Measurements from ENCODE around the gene SAMD10. TPM values are rescaled to one million over a fixed set of nuclear protein-coding genes. Genes with fewer than 3 reads are reported as not detected.

The SAMD10 gene
- total RNA-seq, 2 donors from 2014 or later: 3.1 to 3.7 TPM

- TF ChIP-seq, protein P1, sequence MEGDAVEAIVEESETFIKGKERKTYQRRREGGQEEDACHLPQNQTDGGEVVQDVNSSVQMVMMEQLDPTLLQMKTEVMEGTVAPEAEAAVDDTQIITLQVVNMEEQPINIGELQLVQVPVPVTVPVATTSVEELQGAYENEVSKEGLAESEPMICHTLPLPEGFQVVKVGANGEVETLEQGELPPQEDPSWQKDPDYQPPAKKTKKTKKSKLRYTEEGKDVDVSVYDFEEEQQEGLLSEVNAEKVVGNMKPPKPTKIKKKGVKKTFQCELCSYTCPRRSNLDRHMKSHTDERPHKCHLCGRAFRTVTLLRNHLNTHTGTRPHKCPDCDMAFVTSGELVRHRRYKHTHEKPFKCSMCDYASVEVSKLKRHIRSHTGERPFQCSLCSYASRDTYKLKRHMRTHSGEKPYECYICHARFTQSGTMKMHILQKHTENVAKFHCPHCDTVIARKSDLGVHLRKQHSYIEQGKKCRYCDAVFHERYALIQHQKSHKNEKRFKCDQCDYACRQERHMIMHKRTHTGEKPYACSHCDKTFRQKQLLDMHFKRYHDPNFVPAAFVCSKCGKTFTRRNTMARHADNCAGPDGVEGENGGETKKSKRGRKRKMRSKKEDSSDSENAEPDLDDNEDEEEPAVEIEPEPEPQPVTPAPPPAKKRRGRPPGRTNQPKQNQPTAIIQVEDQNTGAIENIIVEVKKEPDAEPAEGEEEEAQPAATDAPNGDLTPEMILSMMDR (IDR thresholded peaks at IDR 0.05): no peak
- peaks cover 20% of the 10 kb centered on the region for H3K36me3 ChIP-seq
- no peak overlapping the region for H3K27ac ChIP-seq
- peaks cover 0 to 20% of the 10 kb centered on the region in 2 donors for H3K4me1 ChIP-seq
- no peaks in the 10 kb centered on the region for H3K27me3 ChIP-seq
- no peak for DNase-seq (ENCODE audit: low spot score)
- no peaks in the 10 kb centered on the region for H3K9me3 ChIP-seq
- no peak overlapping the region for H3K4me3 ChIP-seq
Measured at GRCh38 chr20:63967330-63968135, 11.9 kb downstream of the SAMD10 start.

GRCh38 chr20:63966944-63967322, 12.5 kb downstream of the SAMD10 start:
- H3K27ac ChIP-seq: no peak overlapping the region
- TF ChIP-seq, protein P1 (IDR thresholded peaks at IDR 0.05): no peak
- H3K4me3 ChIP-seq: no peak overlapping the region
- DNase-seq (ENCODE audit: low spot score): no peak
- peaks cover 0 to 20% of the 10 kb centered on the region in 2 donors for H3K4me1 ChIP-seq
- H3K36me3 ChIP-seq: peaks cover 25% of the 10 kb centered on the region
- no peaks in the 10 kb centered on the region for H3K9me3 ChIP-seq
- no peaks in the 10 kb centered on the region for H3K27me3 ChIP-seq

DNA sequence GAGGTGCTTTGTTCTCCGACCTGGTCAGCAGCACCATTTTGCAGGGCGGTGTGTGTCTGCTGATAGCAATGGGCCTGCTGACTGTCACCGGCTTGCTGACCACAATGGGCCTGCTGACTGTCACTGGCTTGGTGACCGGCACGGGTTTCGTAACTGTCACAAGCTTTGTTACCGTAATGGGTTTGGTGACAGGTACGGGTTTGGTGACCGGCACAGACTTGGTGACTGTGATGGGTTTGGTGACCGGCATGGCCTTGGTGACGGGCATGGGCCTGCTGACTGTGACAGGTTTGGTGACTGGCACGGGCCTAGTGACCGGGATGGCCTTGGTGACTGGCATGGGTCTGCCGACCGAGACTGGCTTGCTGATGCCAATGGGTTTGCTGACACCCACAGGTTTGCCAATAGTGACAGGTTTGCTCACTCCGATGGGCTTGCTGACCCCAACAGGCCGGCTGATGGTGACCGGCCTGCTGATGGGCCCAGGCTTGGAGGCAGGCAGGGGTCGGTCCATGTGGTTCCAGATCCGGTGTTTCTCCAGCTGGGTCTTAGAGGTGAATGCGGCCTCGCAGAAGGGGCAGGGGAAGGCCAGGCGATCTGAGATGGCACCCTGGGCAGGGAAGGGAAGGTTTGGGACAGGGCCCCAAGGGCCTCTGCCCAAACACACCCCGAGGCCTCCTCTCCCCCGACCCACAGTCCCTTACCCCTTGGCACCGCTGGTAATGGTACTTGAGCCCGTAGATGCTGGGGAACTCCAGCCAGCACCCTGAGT, 13.1 kb downstream of the SAMD10 start:
- TF ChIP-seq, protein P1 (IDR thresholded peaks at IDR 0.05): no peak
- no peak overlapping the region for H3K4me3 ChIP-seq
- H3K27ac ChIP-seq: no peak overlapping the region
- peaks cover 0 to 20% of the 10 kb centered on the region in 2 donors for H3K4me1 ChIP-seq
- no peak for DNase-seq (ENCODE audit: low spot score)
- no peaks in the 10 kb centered on the region for H3K27me3 ChIP-seq
- H3K9me3 ChIP-seq: no peaks in the 10 kb centered on the region
- peaks cover 28% of the 10 kb centered on the region for H3K36me3 ChIP-seq

- Histone ChIP-seq H3K4me3 (no peak overlapping the region), H3K4me1 (peaks cover 0 to 13% of the 10 kb centered on the region in 2 donors), H3K36me3 (peaks cover 35% of the 10 kb centered on the region), H3K9me3 (no peaks in the 10 kb centered on the region), H3K27me3 (no peaks in the 10 kb centered on the region), H3K27ac (no peak overlapping the region)
- no peak for DNase-seq (ENCODE audit: low spot score)
- TF ChIP-seq, protein P1 (IDR thresholded peaks at IDR 0.05): no peak
Measured at GRCh38 chr20:63964412-63964811, 15.0 kb downstream of the SAMD10 start.

- no peak for DNase-seq (ENCODE audit: low spot score)
- H3K27me3 ChIP-seq: no peaks in the 10 kb centered on the region
- H3K9me3 ChIP-seq: no peaks in the 10 kb centered on the region
- no peak overlapping the region for H3K27ac ChIP-seq
- TF ChIP-seq, protein P1 (IDR thresholded peaks at IDR 0.05): no peak
- H3K36me3 ChIP-seq: peaks cover 38% of the 10 kb centered on the region
- H3K4me1 ChIP-seq: peaks cover 0 to 9% of the 10 kb centered on the region in 2 donors
- H3K4me3 ChIP-seq: no peak overlapping the region
Measured at GRCh38 chr20:63963784-63964301, 15.6 kb downstream of the SAMD10 start.
